Measurements from ENCODE around the gene JARID2.

DNA sequence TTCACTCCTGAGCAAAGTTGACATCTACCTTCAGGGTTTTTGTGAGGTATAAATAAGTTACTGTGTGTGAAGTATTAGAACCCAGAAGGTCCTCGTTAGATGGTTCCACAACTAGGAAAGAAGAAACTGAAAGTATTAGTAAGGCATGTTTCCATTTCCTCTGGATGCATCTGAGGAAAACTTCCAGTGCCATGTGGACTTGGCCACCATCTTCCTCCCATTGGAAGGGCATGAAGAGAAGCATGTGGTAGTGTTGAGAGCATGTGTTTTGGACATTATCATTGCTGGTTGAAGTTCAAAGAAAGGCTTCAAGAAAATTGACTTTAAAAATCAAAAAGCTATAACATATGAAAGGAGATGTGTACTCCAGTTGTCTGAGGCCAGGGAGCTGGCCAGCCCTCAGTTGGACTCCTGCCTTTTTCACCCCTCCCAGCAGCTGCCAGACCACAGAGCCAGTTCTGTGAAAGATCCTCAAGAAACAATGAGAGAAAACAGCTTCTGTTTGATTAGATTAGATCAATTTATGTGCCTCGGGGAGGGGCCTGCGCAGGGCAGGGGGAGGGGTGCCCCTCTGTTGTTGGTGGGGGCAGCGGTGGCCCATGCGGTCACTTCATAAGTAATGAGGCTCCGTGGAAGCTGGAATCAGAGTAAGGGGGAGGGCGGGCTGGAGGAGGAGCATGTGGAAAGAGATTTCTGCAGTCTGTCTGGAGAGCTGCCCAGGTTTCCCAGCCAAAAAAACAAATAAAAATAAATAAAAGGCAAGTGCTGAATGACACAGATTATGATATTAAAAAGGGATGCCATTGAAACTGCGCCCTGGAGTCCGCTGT lies 154.0 kb downstream of the JARID2 start:
- TF ChIP-seq, protein P1, sequence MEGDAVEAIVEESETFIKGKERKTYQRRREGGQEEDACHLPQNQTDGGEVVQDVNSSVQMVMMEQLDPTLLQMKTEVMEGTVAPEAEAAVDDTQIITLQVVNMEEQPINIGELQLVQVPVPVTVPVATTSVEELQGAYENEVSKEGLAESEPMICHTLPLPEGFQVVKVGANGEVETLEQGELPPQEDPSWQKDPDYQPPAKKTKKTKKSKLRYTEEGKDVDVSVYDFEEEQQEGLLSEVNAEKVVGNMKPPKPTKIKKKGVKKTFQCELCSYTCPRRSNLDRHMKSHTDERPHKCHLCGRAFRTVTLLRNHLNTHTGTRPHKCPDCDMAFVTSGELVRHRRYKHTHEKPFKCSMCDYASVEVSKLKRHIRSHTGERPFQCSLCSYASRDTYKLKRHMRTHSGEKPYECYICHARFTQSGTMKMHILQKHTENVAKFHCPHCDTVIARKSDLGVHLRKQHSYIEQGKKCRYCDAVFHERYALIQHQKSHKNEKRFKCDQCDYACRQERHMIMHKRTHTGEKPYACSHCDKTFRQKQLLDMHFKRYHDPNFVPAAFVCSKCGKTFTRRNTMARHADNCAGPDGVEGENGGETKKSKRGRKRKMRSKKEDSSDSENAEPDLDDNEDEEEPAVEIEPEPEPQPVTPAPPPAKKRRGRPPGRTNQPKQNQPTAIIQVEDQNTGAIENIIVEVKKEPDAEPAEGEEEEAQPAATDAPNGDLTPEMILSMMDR (IDR thresholded peaks at IDR 0.05) = no peak
- TF ChIP-seq, protein P2, sequence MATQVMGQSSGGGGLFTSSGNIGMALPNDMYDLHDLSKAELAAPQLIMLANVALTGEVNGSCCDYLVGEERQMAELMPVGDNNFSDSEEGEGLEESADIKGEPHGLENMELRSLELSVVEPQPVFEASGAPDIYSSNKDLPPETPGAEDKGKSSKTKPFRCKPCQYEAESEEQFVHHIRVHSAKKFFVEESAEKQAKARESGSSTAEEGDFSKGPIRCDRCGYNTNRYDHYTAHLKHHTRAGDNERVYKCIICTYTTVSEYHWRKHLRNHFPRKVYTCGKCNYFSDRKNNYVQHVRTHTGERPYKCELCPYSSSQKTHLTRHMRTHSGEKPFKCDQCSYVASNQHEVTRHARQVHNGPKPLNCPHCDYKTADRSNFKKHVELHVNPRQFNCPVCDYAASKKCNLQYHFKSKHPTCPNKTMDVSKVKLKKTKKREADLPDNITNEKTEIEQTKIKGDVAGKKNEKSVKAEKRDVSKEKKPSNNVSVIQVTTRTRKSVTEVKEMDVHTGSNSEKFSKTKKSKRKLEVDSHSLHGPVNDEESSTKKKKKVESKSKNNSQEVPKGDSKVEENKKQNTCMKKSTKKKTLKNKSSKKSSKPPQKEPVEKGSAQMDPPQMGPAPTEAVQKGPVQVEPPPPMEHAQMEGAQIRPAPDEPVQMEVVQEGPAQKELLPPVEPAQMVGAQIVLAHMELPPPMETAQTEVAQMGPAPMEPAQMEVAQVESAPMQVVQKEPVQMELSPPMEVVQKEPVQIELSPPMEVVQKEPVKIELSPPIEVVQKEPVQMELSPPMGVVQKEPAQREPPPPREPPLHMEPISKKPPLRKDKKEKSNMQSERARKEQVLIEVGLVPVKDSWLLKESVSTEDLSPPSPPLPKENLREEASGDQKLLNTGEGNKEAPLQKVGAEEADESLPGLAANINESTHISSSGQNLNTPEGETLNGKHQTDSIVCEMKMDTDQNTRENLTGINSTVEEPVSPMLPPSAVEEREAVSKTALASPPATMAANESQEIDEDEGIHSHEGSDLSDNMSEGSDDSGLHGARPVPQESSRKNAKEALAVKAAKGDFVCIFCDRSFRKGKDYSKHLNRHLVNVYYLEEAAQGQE (IDR thresholded peaks at IDR 0.05; ENCODE audit: insufficient read depth in 1 of 2, low read depth in 2 of 2, low read length in 1 of 2) = no peak
- no peak for TF ChIP-seq TCF7L2 (IDR thresholded peaks at IDR 0.05; ENCODE audit: low read depth, low read length)
- no peak for TF ChIP-seq POLR2AphosphoS5 (IDR thresholded peaks at IDR 0.05; ENCODE audit: low read depth, low read length)
- TF ChIP-seq SIN3A (IDR thresholded peaks at IDR 0.05; ENCODE audit: borderline replicate concordance, insufficient read depth, low read depth, low read length) = no peak
